Stimulated activated CD4-positive, alpha-beta T cell treated with anti-CD3 and anti-CD28 coated beads, Interleukin-15, amount 100 ng/mL, for 48 hours (primary cell): Measurements from ENCODE around the gene GPC4.

Experiments used
- DNase-seq, 2 donors: peaks; one replicate each; pipeline ENCODE4 v3.0.0-alpha.2; 2020; ENCODE audit warnings: low read depth in 2 of 2

GPC4 gene

DNA sequence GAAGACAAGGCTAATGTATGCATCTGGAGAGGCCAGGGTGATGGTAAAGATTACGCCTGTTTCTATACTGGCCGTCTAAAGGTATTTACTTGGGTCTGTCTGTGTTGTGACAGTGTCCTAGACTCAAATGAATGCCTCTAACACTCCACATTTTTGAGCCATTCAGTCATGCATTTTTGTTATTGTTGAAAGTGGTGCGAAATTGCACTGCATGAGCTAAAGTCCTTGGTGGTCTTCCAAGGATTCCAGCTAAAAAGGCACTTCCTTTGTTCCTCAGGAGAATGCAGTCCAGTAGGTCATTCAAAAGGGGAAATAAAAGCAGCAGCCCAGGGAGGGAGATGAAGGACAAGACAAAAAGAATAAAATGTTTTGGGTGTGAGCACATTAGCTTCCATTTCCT lies 3.0 kb downstream of the GPC4 start:
- DNase-seq = no peak

DNA sequence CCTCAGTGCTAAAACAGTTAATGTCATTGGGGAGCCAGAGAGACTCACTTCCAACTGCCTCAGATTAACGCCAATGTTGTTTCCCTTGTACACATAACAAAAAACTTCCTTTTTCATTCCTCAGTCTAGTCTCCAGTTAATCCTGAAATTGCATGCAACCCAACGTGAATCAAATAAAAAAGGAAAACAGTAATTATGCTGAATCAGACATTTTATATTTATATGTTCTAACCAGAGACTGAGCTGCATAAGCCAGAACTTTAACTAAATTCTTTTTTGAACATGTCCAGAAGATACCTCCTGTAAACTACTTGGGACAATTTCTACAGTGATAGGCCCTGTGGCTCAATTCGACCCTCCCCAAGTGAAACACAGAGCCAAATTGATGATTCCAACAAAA lies 4.7 kb downstream of the GPC4 start:
- no peak for DNase-seq

DNA sequence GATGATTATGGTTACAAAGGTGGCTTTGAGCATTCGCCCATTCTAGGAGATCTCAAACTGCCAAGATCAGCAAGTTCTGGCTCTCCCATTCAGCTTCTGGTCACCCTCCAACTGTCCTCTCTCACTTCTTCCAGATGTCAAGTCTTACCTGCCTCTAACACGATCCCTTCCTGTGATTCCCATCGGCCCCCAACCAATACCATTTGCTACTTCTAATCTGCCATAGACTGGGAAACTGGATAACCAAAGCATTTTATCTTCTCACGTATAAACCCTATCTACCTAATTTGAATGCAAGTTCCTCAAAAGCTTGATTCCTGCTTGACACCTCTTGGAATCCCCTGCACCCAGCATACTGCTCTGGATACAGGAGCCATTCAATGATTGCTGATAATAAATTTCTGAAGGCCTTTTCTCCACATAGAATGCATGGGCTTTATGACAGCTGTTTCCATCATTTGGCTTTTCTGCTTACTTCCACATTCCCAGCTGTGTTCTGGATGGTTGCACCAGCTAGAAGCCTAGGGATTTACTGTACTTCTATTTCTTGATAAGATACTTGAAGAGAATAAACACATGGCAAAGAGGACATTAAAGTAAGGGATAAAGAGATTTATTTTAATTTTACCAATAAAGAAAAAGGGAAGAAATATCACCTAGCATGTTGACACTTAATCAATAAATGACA lies 9.6 kb downstream of the GPC4 start:
- no peak for DNase-seq

DNA sequence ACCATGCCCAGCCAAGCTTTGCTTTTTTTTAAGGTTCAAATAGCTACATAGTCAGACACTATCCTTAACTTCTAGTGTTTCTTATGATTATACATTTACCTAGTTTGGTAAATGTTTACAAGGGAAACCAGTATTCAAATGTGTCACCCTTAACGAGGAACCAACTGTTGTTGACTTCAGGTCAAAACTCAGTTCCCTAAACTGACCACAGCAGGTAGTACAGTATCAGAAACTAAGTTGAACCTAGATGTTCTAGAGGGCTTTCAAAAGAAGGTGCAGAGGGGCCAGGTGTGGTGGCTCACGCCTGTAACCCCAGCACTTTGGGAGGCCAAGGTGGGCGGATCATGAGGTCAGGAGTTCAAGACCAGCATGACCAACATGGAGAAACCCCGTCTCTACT lies 11.3 kb downstream of the GPC4 start:
- no peak for DNase-seq

DNA sequence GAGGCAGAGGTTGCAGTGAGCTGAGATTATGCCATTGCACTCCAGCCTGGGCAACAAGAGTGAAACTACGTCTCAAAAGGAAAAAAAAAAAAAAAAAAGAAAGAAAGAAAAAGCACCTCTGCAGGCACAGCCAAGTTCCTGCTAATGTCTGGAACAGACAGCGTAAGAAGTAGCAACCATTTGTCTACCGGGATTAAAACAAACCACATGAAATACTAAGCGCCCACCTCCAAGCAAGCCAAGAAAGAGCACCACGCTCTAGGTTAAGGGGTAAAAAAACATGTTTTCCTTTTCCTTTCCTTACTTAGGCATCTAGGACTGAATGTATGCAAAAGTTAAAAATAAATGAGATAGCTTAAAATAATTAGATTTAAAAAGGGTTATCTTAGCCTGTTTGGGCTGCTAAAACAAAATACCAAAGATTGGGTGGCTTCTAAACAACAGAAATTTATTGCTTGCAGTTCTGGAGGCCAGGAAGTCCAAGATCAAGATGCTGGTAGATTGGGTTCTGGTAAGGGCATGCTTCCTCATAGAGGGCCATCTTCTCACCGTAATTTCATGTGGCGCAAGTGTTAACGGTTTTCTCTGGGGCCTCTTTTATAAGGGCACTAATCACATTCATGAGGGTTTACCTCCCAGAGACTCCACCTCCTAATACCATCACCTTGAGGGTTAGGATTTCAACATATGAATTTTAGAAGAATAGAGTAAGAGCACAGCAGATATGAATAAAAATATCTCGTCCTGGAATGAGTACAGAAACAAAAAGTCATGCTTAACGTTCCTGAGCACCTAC lies 12.3 kb downstream of the GPC4 start:
- no peak for DNase-seq

DNA sequence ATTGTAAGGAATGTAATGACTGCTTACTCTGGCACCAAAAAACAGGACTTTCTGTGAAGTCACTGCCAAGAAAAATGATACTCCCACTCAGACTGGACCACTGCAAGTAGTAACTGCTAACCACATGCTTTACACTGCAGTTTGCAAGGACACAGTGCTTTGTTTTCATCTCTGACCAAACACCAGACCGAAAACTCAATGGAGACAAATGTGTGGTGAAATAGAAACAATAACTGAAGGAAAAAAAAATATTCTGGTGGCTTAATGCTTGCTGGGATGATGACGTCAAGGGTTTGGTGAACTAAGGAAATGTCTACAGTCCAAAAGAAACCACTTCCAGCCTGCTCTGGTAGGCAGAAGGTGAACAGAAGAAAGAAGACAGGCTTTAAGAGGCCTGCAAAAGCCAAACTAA lies 13.2 kb downstream of the GPC4 start:
- DNase-seq = no peak

DNA sequence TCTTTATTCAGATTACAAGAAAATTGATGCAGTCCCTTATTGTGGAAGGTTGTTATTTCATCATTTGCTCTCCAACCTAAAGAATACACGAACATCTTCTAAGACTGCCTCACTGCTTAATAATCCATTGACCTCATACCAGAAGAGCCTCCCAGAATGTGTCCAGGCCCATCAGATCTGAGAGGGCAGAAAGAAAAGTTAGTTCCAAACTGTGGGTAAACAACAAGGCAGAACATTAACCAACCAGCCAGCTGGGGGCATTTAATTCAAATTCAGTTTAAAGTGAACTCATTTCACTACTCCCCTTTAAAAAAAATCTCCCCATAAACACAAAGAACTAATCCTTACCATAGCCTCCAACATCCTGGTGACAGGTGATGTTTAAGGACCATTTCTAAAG lies 13.8 kb downstream of the GPC4 start:
- no peak for DNase-seq

DNA sequence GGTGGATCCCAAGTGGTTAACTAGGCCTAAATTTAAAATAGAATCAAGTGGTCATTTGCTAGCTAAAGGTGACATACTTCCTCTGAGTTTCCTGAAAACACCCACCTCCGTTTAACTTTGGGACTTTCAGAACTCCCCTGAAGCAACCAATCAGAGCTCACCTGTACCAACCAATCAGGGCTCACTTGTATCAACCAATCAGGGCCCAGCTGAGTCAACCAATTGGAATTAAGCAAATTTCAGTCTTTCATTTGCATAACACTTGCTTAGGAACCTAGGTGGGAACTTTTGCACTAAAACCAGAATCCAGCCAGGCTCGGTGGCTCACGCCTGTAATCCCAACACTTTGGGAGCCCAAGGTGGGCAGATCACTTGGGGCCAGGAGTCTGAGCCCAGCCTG lies 15.9 kb downstream of the GPC4 start:
- DNase-seq = no peak

DNA sequence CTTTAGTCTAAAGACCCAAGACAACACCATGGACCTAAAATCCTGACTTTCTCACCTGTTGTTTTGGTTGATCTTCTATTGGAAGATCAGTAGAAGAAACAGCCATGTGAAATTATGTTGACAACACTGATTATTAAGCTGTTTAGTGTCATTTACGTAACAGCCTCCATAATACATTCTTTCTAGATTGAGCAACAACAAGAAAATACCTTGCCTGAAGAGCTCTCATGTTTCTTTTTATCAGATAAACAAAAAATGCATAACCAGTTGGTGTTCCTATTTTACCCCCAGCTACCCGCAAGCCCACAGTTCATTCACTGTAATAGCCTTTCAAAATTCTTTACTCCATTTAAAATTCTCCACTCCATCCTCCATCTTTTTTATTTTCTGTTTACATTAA lies 20.5 kb downstream of the GPC4 start:
- no peak for DNase-seq

DNA sequence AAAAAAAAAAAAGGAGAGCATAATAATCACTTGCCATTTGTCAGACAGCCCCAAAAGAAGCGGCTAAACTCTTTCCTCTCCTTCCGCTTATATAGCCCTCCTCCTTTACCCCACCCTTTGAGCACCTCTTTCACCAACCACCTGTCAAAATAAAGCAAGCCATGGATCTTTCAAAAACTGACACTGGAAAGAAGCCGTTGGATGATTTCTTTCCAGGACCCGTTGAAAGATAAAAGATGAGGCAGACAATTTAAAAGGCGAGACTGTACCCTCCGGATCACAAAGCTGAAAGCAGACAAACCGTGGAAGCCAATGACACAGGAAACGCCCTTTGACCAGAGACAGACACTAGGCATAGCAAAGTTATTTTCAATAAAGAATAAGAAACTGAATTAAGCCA lies 22.6 kb downstream of the GPC4 start:
- no peak for DNase-seq

DNA sequence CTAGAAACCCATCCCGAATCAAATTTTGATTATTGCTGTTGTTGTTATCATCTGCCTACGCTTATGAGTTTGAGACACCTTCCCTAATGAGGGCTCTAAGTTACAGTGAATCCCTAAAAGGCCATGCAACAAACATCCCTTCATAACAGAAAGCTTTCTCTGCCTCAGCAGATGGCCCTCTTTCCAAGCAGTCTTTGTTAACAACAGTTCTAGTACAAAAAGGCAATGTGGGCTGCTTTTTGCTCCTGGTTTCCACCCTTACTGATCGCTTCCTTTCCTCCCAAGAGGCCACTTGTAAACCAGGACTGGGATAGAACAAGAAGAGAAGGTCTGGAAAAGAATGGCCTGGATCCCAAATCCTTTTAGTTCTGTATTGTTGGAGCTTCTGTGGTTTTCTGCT lies 24.2 kb downstream of the GPC4 start:
- no peak for DNase-seq

DNA sequence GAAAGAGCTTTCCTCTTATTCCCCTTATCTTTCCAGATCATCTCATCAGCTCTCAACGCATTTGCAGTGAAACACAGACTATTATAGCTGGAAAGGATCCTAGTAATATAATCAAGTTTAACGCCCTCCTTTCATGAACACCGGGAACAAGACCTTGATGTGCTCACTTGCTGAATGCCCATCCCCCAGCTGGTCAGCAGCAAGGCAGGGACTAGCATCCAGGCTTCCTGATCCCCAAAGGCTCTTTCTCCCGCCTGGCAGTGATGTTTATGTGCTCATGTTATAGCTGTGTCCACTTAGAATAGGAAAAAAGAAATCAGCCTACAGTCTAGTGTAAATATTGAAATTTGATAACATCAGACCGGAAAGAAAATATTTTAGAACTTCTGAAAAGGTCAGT lies 24.6 kb downstream of the GPC4 start:
- DNase-seq = no peak

DNA sequence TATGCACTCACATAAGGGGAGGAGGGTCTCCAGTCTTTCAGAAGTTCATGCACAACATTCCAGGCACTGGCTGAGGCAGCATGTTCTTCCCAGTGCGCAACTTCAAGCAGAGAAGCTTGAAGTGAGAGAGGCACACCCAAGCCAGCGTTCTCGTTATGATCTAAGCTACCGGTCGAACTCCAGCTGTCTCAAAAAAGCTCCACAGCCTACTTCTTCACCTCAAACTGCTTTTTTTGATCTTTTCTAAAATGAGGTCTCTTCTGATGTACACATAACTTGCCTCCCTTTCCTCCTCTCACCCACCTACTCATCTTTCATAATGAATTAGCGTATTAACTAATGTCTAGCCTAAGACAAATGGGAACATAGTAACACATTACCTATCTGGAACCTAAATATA lies 25.3 kb downstream of the GPC4 start:
- DNase-seq = no peak

DNA sequence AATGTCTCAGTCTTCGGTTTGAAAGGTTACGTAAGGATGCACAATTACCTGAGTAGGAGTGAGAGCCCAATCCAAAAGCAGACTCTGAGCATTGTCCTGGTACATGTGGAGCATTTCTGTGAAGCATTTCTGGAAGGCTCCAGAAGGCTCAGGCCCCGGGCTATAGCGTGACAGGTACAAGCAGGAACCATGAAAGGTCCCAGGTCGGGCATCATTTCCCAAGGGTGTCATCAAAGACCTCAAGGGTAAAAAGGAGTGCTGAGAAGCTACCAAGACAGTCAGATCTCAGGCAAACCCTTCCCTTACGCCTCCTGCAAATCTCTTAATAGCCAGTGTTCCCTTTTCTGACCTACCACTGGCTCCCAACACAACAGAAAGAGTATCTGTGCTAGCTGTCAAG lies 30.8 kb downstream of the GPC4 start:
- DNase-seq = no peak

DNA sequence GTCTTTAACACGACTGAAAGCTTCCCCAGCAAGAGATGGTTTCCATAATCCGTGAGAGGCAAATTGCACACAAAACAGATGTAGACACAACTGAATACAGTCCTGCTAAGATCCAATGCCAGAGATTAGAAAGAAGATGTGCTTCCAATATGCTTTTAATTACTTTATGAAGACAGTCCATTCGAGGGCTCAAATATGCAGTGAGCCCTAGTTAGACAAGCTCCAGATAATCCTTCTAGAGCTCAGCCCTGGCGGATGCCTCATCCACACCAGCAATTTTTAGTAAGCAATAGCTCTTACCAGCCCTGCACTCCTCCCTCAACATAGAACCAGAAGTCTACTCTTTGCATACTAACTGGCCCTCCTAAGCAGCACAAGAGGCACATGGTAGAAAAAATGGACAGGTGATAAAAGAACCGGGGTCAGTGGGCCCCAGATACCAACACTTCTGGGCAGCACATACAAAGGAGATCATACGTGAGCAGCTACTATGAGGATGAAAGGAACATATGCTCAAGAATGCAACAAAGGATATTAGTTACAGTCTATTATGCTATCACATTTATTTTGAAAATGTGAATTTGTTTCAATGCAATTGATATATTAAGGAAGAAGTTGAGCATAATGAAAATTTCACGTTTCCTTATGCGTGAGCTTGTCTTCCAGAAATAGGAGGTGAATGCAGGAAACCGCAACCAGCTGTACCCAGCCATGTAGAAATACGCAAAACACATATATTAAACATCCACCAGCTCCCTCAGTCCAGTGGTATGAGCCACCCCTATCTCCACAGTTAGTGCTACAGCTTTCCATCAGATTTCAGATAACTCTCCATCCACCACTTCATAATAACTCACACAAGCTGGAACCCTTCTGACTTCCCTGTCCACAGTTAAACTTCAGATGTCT lies 34.3 kb downstream of the GPC4 start:
- DNase-seq = no peak

DNA sequence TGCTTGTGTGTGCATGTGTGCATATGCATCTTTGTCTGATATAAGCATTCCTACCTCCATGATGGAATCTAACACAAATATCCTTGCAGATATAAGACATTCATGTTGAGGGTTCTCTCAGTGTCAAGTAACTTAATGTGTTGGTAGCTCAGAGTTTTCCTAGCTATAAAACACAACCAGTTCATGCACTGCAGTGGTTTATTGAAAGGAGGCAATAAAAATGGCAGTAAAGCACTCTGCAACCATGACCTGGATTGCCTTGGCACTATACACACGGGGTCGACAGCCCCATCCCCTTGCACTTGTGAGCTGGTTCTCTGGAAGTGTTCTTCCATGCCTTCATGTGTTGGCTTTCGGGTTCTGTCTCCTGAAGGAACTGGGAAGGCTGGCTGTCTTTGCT lies 38.9 kb downstream of the GPC4 start:
- DNase-seq = no peak

DNA sequence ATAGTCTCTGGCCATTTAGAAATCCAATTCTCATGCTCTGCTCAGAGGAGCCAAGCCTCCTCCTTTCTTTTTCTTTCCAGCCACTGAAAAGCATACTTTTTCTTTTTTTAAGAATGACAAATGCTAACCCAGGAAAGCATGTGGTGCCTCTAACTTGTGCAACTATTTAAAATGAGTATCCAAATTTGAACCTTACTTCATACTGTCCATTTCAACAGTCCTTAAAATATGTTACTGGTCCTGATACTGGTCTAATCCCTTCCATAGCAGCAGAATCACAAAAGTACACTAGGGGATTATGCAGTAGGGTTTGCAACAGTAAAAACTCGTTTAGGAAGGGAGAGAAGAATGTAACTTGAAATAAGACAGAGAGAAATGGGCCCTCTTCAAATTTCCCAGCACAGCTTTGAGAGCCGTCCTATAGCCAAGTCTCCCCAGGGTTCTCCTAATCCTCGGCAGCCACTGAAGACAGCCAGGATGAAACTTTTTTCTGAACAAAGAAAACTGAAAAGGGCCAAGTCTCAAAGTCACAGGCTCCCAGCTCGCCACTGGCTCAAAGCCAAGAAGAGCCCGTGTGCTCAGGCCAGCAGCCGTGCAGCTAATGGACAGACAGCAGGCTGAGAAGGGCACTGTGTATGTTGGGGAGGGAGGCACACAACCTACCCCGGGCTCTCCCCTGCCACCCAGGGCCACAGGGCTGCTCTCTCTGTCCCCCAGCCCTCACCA lies 39.5 kb downstream of the GPC4 start:
- DNase-seq = no peak

DNA sequence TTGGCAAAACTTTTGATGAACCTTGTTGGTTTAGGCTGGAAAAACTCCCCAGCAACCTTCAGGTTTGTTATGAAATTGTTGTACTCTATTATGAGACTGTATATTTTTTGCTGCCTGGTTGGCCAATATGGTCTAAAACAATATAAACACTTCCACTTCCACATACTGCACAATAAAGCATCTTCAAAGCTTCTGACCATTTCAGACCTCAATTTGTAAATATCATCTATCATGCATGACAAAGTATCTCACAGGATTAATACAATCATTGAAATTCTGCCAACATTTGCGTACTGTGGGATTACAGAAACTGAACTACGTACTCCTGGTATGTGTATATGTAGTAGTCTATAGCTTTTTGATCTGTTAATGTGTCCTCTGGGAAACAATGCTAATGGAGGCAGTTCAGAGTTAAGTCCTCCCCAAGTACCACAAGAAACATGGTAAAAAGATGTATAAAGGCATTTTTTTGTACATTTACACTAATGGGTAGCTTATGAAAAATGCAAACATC lies 40.4 kb downstream of the GPC4 start:
- DNase-seq = no peak

DNA sequence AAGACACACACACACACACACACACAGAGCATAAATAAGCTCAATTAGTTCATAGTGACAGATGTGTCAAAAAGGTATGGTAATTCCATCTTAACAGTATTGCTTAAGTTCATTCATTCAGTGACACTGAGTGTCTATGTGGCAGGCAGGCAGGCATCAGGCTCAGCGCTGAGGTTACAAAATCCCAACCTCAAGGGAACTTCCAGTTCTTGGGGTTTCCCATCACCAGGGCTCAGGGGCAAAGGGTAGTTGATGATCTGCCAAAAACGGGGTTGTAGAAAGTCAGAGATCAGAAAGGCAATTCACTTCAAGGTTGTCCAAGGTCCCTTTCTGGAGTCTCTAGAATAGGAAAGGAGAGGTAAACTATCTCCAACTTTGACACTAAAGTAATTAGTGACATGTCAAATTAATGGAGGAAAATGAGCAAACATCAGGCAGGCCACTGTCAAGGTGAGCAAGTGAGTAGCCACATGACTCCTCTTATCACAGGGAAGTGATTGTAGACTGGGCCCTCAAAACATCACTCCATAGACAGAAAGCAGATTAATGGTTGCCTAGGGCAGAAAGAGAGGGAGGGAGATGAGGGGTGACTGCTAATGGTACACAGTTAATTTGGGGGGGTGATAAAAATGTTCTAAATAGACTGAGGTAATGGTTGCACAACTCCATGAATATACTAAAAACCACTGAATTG lies 41.8 kb downstream of the GPC4 start:
- no peak for DNase-seq

DNA sequence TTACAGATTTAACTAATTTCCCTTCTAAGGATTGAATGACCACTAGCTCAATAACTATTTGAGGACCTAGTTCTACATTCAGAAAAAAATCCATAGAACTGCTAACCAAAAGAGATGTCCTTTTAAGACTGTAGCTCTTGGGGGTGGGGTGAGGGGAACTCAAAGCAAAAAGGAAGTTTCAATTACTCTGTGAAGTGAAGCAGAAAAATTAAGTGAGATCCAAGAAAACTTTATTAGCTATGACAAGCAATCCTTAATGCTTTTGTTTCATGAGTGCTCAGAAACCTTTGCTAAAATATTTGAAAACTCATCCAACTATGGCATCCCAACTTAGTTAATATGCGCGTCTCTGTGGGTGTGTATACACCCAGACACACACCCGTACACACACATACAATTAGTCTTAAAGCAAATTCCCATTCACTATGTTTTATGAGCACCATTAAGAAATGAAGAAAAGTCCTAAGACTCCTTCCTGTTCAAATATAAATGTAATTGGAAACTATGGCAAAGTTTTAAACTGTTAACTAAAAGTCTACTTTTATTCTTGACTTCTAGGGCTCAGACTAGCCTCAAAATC lies 44.5 kb downstream of the GPC4 start:
- DNase-seq = no peak

DNA sequence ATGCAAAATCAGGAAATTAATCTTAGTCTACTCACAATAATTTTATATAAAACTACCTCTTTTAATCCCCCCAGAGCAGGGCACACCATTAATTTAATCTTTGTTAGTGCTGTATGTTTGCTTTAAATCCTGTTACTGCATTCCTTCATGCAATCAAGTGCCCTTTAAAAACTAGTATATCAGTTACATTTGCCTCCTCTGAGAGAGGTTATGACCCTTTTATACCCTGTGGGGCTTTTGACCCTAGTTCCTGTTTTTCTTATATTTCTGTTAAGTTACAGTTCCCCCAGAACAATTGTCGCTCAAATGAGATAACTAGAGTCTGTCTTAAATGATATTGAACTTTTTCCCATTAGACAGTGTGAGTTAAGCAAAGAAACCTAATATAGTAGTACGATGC lies 46.2 kb downstream of the GPC4 start:
- DNase-seq = no peak
